ENCODE measurements around the gene PNPLA4. TPM values are rescaled to one million over a fixed set of nuclear protein-coding genes. Genes with fewer than 3 reads are reported as not detected.

PNPLA4 gene
- total and polyA plus RNA-seq, 2 of the 4 experiments (the other 2 are of a cell fraction) = 14.3 to 15.7 TPM

DNA sequence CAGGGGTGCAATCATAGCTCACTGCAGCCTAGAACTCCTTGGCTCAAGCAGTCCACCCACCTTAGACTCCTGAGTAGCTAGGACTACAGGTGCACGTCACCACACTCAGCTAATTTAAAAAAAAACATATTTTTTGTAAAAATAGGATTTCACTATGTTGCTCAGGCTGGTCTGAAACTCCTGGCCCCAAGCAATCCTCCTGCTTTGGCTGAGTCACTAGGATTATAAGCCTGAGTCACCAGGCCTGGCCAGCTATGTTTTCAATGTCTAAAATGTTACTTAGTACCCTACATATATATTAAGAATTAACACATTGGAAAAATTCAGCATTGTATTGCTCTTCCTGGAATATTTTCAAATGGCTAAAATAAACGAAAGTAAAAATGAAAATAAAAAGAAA, 37.5 kb downstream of the PNPLA4 start:
- no TSS peak for BruUV-seq (replicated peaks)
- no peak for TF ChIP-seq MAZ (IDR thresholded peaks at IDR 0.05; ENCODE audit: borderline replicate concordance, low read depth, low read length)
- TF ChIP-seq RFX5 (IDR thresholded peaks at IDR 0.05; ENCODE audit: low read depth, low read length) = no peak
- TF ChIP-seq FOS (IDR thresholded peaks at IDR 0.05; ENCODE audit: low read depth, low read length) = no peak
- no peak for TF ChIP-seq RAD21 (IDR thresholded peaks at IDR 0.05; ENCODE audit: low read length)
- no peak for TF ChIP-seq NFE2L2 (IDR thresholded peaks at IDR 0.05; ENCODE audit: low read depth, low read length)
- TF ChIP-seq, protein P1, sequence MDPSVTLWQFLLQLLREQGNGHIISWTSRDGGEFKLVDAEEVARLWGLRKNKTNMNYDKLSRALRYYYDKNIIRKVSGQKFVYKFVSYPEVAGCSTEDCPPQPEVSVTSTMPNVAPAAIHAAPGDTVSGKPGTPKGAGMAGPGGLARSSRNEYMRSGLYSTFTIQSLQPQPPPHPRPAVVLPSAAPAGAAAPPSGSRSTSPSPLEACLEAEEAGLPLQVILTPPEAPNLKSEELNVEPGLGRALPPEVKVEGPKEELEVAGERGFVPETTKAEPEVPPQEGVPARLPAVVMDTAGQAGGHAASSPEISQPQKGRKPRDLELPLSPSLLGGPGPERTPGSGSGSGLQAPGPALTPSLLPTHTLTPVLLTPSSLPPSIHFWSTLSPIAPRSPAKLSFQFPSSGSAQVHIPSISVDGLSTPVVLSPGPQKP (IDR thresholded peaks at IDR 0.05; ENCODE audit: borderline replicate concordance, low read depth, low read length) = no peak
- no peak for TF ChIP-seq MAFK (IDR thresholded peaks at IDR 0.05; ENCODE audit: low read depth, low read length)
- no peak for TF ChIP-seq CEBPB (IDR thresholded peaks at IDR 0.05; ENCODE audit: low read depth, low read length)
- TF ChIP-seq, protein P2, sequence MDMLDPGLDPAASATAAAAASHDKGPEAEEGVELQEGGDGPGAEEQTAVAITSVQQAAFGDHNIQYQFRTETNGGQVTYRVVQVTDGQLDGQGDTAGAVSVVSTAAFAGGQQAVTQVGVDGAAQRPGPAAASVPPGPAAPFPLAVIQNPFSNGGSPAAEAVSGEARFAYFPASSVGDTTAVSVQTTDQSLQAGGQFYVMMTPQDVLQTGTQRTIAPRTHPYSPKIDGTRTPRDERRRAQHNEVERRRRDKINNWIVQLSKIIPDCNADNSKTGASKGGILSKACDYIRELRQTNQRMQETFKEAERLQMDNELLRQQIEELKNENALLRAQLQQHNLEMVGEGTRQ (IDR thresholded peaks at IDR 0.05; ENCODE audit: low read depth, low read length) = no peak
- no peak for TF ChIP-seq RCOR1 (IDR thresholded peaks at IDR 0.05; ENCODE audit: insufficient replicate concordance, low read length)
- TF ChIP-seq CHD1 (IDR thresholded peaks at IDR 0.05; ENCODE audit: low read depth, low read length) = no peak
- TF ChIP-seq POLR2A (IDR thresholded peaks at IDR 0.05; ENCODE audit: low read depth, low read length) = no peak
- no CpG with 5 or more reads among the region's 2 CpGs for WGBS, 2 experiments (ENCODE audit: extremely low coverage in 2 of 2, insufficient read length in 1 of 2)
- H3K79me1 ChIP-seq (ENCODE audit: low read depth in 1 of 2, low read length in 2 of 2) = no peaks in the 10 kb centered on the region
- CTCF ChIA-PET = no interaction called here
- no peaks in the 10 kb centered on the region for H3K36me3 ChIP-seq (ENCODE audit: control insufficient read depth, insufficient read depth, low read length)
- H2BK15ac ChIP-seq (ENCODE audit: low read depth, low read length) = no peak overlapping the region
- dilution Hi-C loops (cut with HindIII; ENCODE audit: low sequenced_read_pairs, unreplicated experiment) (no loop called here), in situ Hi-C loops (cut with MboI; ENCODE audit: low sequenced_read_pairs) (no loop called here), intact Hi-C loops (cut with micrococcal nuclease) (no loop called here)
- no peak overlapping the region for H3K23ac ChIP-seq (ENCODE audit: low read depth, low read length)
- H2AK9ac ChIP-seq (replicated peaks; ENCODE audit: low read depth, low read length, poor library complexity) = no peak overlapping the region
- H3K9me1 ChIP-seq (ENCODE audit: insufficient read depth, low read length) = no peaks in the 10 kb centered on the region
- peaks cover 2% of the 10 kb centered on the region; the same call in 1 of the 2 replicates for H3K9me3 ChIP-seq (ENCODE audit: control insufficient read depth, insufficient read depth, low read length)
- no peaks in the 10 kb centered on the region for H3K4me1 ChIP-seq (ENCODE audit: control insufficient read depth, insufficient read depth, low read length)
- H3K27me3 ChIP-seq (ENCODE audit: control insufficient read depth, insufficient read depth, low read length) = no peaks in the 10 kb centered on the region
- H3K56ac ChIP-seq (ENCODE audit: extremely low read depth, insufficient read depth, low read length) = no peak overlapping the region
- ATAC-seq (ENCODE audit: low read depth) = no peak; the same call in 1 of the 2 replicates
- no peak overlapping the region for H2AK5ac ChIP-seq (ENCODE audit: low read depth, low read length)
- no peak overlapping the region for H2BK20ac ChIP-seq (ENCODE audit: low read depth, low read length)
- H3K4me3 ChIP-seq (ENCODE audit: insufficient read depth, low read depth, low read length) = no peak overlapping the region
- POLR2A ChIA-PET (ENCODE audit: unreplicated experiment) = no interaction called here
- H3K18ac ChIP-seq (ENCODE audit: low read depth, low read length) = no peak overlapping the region
- DNase-seq = peak; percentile 24
- H3K9ac ChIP-seq (ENCODE audit: low read depth, low read length) = no peak overlapping the region
- H3K4me2 ChIP-seq (ENCODE audit: low read depth, low read length) = no peak overlapping the region
- no peak overlapping the region for H3K27ac ChIP-seq (ENCODE audit: insufficient read depth, low read length)
- H2AFZ ChIP-seq (replicated peaks; ENCODE audit: low read length, poor library complexity) = no peak overlapping the region
- no peak overlapping the region for H2BK5ac ChIP-seq (ENCODE audit: low read depth, low read length, poor library complexity, severe bottlenecking)
- no peak overlapping the region for H4K91ac ChIP-seq (ENCODE audit: insufficient read depth, low read depth, low read length)
- H4K8ac ChIP-seq (ENCODE audit: low read depth in 2 of 2, low read length in 2 of 2) = no peak overlapping the region
- H3K14ac ChIP-seq (replicated peaks; ENCODE audit: low read depth, low read length) = no peak overlapping the region
- H4K5ac ChIP-seq (ENCODE audit: low read depth, low read length) = no peak overlapping the region
- H4K20me1 ChIP-seq (ENCODE audit: insufficient read depth, low read length) = no peaks in the 10 kb centered on the region
- no peak overlapping the region for H2BK120ac ChIP-seq (ENCODE audit: low read depth, low read length)
- H3K4ac ChIP-seq (ENCODE audit: low read depth, low read length) = no peak overlapping the region
